ENCODE data around the gene USHBP1.

USHBP1 gene

DNA sequence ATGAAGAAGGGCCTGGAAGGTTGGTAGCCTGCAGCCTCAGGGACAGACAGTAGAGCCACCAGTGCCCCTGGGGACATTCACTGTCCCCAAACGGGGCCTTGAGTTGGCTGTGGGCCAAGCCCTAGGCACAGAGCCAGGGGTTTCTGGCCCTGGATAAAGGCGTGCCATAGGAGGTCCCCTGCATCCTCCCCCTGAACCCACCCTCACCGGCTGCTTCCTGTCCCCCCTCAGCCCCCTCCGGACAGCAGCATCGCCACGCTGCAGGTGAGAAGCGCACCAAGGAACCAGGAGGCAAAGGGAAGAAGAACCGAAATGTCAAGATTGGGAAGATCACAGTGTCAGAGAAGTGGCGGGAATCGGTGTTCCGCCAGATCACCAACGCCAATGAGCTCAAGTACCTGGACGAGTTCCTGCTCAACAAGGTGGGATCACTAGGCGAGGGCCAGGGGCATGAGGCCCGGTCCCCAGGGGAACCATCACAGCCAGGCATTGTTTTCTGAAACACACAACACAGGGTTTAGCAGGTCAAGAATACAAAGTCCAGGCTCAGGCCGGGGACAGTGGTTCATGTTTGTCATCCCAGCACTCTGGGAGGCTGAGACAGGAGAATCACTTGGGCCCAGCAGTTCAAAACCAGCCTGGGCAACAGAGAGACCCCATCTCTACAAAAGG, 64.0 kb downstream of the USHBP1 start:
- Histone ChIP-seq H2AK5ac (ENCODE audit: low read length) (no peak overlapping the region), H3K9ac (ENCODE audit: low read length) (no peak overlapping the region), H2AFZ (ENCODE audit: insufficient read depth, low read length, poor library complexity) (no peak overlapping the region), H4K12ac (ENCODE audit: low read depth, low read length) (no peak overlapping the region), H3K18ac (ENCODE audit: low read length) (no peak overlapping the region), H4K8ac (ENCODE audit: low read depth, low read length) (no peak overlapping the region), H3K27ac (ENCODE audit: low read depth, low read length) (no peak overlapping the region), H3K4me3 (ENCODE audit: low read depth, low read length) (no peak overlapping the region), H3K4me2 (ENCODE audit: low read length) (no peak overlapping the region), H2BK5ac (ENCODE audit: low read depth, low read length, poor library complexity) (no peak overlapping the region), H3K4ac (ENCODE audit: low read depth, low read length) (no peak overlapping the region), H3K36me3 (ENCODE audit: control insufficient read depth in 1 of 2, insufficient read depth in 2 of 2, low read length in 2 of 2) (peaks cover 72 to 75% of the 10 kb centered on the region in 2 experiments), H3K79me2 (ENCODE audit: control insufficient read depth, insufficient read depth, low read length, poor library complexity) (no peaks in the 10 kb centered on the region), H3K23ac (ENCODE audit: low read length) (no peak overlapping the region), H4K91ac (ENCODE audit: low read depth, low read length) (no peak overlapping the region), H2BK12ac (ENCODE audit: low read length) (no peak overlapping the region), H3K27me3 (ENCODE audit: insufficient read depth, low read length) (no peaks in the 10 kb centered on the region), H3K79me1 (ENCODE audit: low read length) (no peaks in the 10 kb centered on the region), H3K4me1 (ENCODE audit: control insufficient read depth in 1 of 2, insufficient read depth in 2 of 2, low read length in 2 of 2) (no peaks in the 10 kb centered on the region), H3K14ac (ENCODE audit: low read length) (no peak overlapping the region), H3K9me3 (ENCODE audit: insufficient read depth, low read depth, low read length) (peaks cover 8% of the 10 kb centered on the region), H2BK120ac (ENCODE audit: insufficient read depth, low read length, poor library complexity) (no peak overlapping the region)
- no CpG with 5 or more reads among the region's 16 CpGs for WGBS (ENCODE audit: extremely low coverage, insufficient coverage, insufficient read length)
- DNase-seq = no peak
